AG04450 (cell line): ENCODE results near the gene TMEM54. TPM values are rescaled to one million over a fixed set of nuclear protein-coding genes. Genes with fewer than 3 reads are reported as not detected.

Source experiments
- CTCF ChIA-PET: fragments of 300-600, 350-600 bp; formaldehyde crosslinking; extraction: SDS; loops from one replicate; lab custom pipeline; 2022; ENCODE audit warnings: antibody characterized with exemption, inconsistent platforms; lab: Charles Lee
- POLR2A ChIA-PET: fragments of 350-600 bp; formaldehyde crosslinking; extraction: SDS; loops from one replicate; lab custom pipeline; 2021; ENCODE audit warnings: antibody characterized with exemption, inconsistent platforms; lab: Yijun Ruan, JAX
- DNase-seq: peaks from one replicate; pipeline ENCODE4 v3.0.0-alpha.2; 2011; ENCODE audit warnings: low read depth, low spot score
- H3K27ac ChIP-seq: one replicate; pipeline ENCODE4 v1.5.1; 2012; ENCODE audit warnings: low read depth, low read length, control low read depth
- H3K27me3 ChIP-seq: one replicate; pipeline ENCODE4 v1.6.0; 2012; ENCODE audit warnings: low read length; ENCODE audit not compliant: control insufficient read depth, insufficient read depth
- H3K4me3 ChIP-seq: 2 replicates; pipeline ENCODE4 v1.5.1; 2011; ENCODE audit warnings: mild to moderate bottlenecking, low read depth, low read length, control low read depth
- H3K9me3 ChIP-seq: 2 replicates; pipeline ENCODE4 v1.5.1; 2012; ENCODE audit warnings: low read length; ENCODE audit not compliant: control insufficient read depth, insufficient read depth
- CTCF ChIP-seq: IDR thresholded peaks from 2 replicates; pipeline ENCODE4 v1.5.1; 2011; ENCODE audit warnings: low read depth, low read length, control low read depth, inconsistent platforms
- polyA plus RNA-seq: library from polyadenylated mRNA; depleted of rRNA; stranded (reverse); fragments of >200 nt; gene quantifications from 2 replicates; pipeline ENCODE4 v1.2.3, GENCODE V29; 2011

Gene TMEM54
- polyA plus RNA-seq, 1 experiment, result 28.6 TPM

- CTCF ChIA-PET, result interaction anchor here (0.5 to 7.1 kb wide), 6 partner anchors 27 to 535 kb away, joined by 3 to 155 read pairs (median 4); no protein-coding TSS in a partner anchor
- POLR2A ChIA-PET, result no interaction called here
Measured at GRCh38 chr1:32937061-32937460, 35.9 kb upstream of the TMEM54 start.

GRCh38 chr1:32934535-32934934 lies 33.3 kb upstream of the TMEM54 start:
- DNase-seq, result no peak
- TF ChIP-seq CTCF, result no peak
- no peaks in the 10 kb centered on the region for H3K9me3 ChIP-seq
- H3K4me3 ChIP-seq, result no peak overlapping the region
- H3K27ac ChIP-seq, result no peak overlapping the region
- H3K27me3 ChIP-seq, result no peaks in the 10 kb centered on the region
- ChIA-PET POLR2A (no interaction called here), CTCF (interaction anchor here (1.1 to 7.1 kb wide), 8 partner anchors 8 to 676 kb away, joined by 4 to 155 read pairs (median 12); partner anchors contain the start of gene AZIN2)

More at GRCh38 chr1:32937061-32937460, 35.9 kb upstream of the TMEM54 start:
- Histone ChIP-seq H3K9me3 (no peaks in the 10 kb centered on the region), H3K4me3 (no peak overlapping the region), H3K27me3 (no peaks in the 10 kb centered on the region), H3K27ac (peak overlapping the region; percentile 11)
- no peak for TF ChIP-seq CTCF
- DNase-seq, result no peak

GRCh38 chr1:32933742-32934322 lies 32.6 kb upstream of the TMEM54 start:
- Histone ChIP-seq H3K9me3 (no peaks in the 10 kb centered on the region), H3K27me3 (peaks cover 2% of the 10 kb centered on the region), H3K4me3 (no peak overlapping the region), H3K27ac (no peak overlapping the region)
- TF ChIP-seq CTCF, result no peak
- DNase-seq, result no peak
- POLR2A ChIA-PET, result interaction anchor here (0.8 to 0.9 kb wide), 2 partner anchors 70 to 73 kb away, joined by 3 read pairs; no protein-coding TSS in a partner anchor
- CTCF ChIA-PET, result interaction anchor here (0.7 to 7.1 kb wide), 20 partner anchors 9 to 677 kb away, joined by 3 to 155 read pairs (median 8); partner anchors contain the start of gene AZIN2

- no peaks in the 10 kb centered on the region for H3K9me3 ChIP-seq
- DNase-seq, result no peak
- no peak overlapping the region for H3K27ac ChIP-seq
- peaks cover 2% of the 10 kb centered on the region for H3K27me3 ChIP-seq
- ChIA-PET POLR2A (interaction anchor here (0.6 kb wide), 1 partner anchor 124 kb away, joined by 3 read pairs; no protein-coding TSS in a partner anchor), CTCF (interaction anchor here (0.8 to 7.1 kb wide), 16 partner anchors 9 to 195 kb away, joined by 3 to 155 read pairs (median 6); no protein-coding TSS in a partner anchor)
- no peak for TF ChIP-seq CTCF
- H3K4me3 ChIP-seq, result no peak overlapping the region
Measured at GRCh38 chr1:32931760-32932159, 30.6 kb upstream of the TMEM54 start.

GRCh38 chr1:32929366-32929765 lies 28.2 kb upstream of the TMEM54 start:
- Histone ChIP-seq H3K9me3 (no peaks in the 10 kb centered on the region), H3K27me3 (peaks cover 2% of the 10 kb centered on the region), H3K27ac (no peak overlapping the region), H3K4me3 (no peak overlapping the region)
- ChIA-PET POLR2A (no interaction called here), CTCF (interaction anchor here (0.7 to 1.0 kb wide), 2 partner anchors 156 to 197 kb away, joined by 3 read pairs; no protein-coding TSS in a partner anchor)
- no peak for DNase-seq
- TF ChIP-seq CTCF, result no peak
